ENCODE results near the gene CDC20B. TPM values are rescaled to one million over a fixed set of nuclear protein-coding genes. Genes with fewer than 3 reads are reported as not detected.

CDC20B gene, protein sequence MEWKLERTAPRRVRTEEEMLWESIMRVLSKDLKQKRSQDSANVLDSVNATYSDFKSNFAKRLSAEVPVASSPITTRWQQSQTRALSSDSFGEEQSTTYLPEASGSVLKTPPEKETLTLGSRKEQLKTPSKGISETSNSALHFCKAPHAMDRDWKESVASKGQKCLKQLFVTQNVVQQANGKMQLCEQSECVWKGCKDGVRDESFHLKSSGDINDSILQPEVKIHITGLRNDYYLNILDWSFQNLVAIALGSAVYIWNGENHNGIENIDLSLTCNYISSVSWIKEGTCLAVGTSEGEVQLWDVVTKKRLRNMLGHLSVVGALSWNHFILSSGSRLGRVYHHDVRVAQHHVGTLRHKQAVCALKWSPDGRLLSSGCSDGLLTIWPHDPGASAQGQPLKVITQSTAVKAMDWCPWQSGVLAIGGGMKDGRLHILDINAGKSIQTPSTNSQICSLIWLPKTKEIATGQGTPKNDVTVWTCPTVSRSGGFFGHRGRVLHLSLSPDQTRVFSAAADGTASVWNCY
- 1 to 10 TPM; 1.4 to 5.7 TPM for total RNA-seq
- under 1 TPM; 0.28 to 0.42 TPM for polyA plus RNA-seq
- long read RNA-seq, donor 1, partial matches to known transcripts = 7 of 32 reads
- long read RNA-seq, donor 1, other reads (novel, unspliced or antisense) = 23 of 32 reads
- long read RNA-seq, donor 2, partial matches to known transcripts = 0 of 12 reads
- long read RNA-seq, donor 2, other reads (novel, unspliced or antisense) = 11 of 12 reads
- long read RNA-seq, donor 3, partial matches to known transcripts = 26 of 33 reads
- long read RNA-seq, donor 3, other reads (novel, unspliced or antisense) = 7 of 33 reads
- long read RNA-seq, donor 4 = 0 reads
- long read RNA-seq, donor 5, partial matches to known transcripts = 26 of 52 reads
- long read RNA-seq, donor 5, other reads (novel, unspliced or antisense) = 23 of 52 reads

DNA sequence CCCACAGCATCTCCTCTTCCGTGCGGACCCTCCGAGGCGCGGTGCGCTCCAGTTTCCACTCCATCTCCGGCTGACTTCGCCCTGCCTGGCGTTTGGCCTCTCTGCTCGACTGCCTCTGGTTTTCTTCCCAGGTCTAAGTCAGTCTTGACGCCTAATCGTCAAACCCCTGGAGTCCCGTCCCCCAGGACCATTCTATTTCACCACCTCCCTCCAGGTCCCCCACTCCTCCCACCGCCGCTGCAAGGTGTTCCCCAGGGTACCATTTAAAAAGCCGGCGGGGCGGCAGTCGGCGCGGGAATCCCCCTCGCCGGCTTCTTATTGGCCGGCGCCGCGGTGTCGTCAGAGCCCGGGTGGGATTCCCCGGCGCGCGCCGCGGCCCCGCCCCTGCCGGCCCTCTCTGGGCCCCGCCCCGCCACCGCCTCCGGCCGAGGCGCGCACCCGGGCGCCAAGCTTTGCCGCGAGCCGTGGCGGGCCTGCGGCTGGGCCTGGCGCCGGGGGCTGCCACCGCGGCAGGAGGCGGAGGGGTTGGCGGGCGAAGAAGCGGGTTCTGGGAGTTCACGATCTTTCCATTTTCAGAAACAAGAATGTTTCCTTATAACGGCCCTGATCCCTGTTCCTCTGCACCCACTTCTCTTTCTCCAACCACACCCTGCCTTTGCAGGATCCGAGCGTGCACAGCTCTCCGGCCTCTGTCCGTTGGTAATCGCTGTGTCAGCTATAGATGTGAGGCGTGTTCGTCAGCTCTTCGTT, at the start of gene CDC20B:
CDC20B (minus strand) TSS at position 241 of the 750 bp plus-strand sequence; CDS start at position 64, 177 bp downstream.
- TF ChIP-seq, protein P1, sequence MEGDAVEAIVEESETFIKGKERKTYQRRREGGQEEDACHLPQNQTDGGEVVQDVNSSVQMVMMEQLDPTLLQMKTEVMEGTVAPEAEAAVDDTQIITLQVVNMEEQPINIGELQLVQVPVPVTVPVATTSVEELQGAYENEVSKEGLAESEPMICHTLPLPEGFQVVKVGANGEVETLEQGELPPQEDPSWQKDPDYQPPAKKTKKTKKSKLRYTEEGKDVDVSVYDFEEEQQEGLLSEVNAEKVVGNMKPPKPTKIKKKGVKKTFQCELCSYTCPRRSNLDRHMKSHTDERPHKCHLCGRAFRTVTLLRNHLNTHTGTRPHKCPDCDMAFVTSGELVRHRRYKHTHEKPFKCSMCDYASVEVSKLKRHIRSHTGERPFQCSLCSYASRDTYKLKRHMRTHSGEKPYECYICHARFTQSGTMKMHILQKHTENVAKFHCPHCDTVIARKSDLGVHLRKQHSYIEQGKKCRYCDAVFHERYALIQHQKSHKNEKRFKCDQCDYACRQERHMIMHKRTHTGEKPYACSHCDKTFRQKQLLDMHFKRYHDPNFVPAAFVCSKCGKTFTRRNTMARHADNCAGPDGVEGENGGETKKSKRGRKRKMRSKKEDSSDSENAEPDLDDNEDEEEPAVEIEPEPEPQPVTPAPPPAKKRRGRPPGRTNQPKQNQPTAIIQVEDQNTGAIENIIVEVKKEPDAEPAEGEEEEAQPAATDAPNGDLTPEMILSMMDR (IDR thresholded peaks at IDR 0.05; ENCODE audit: control extremely low read depth, extremely low read depth) = no peak
- peaks cover 0 to 31% (median 6%) of the 10 kb centered on the region in 5 donors for H3K4me1 ChIP-seq (ENCODE audit: control insufficient read depth in 5 of 5, insufficient read depth in 5 of 5, low read length in 5 of 5)
- no peaks in the 10 kb centered on the region for H3K36me3 ChIP-seq (ENCODE audit: control insufficient read depth in 4 of 4, insufficient read depth in 4 of 4, low read length in 4 of 4)
- peak within 1 kb of the TSS in 1 of 2 donors; percentile 42 for H3K9ac ChIP-seq (ENCODE audit: insufficient read depth in 1 of 2, low read length in 2 of 2)
- H3K27me3 ChIP-seq (ENCODE audit: control insufficient read depth in 3 of 3, insufficient read depth in 3 of 3, low read length in 2 of 3) = peaks cover 0 to 50% (median 44%) of the 10 kb centered on the region in 3 donors
- ATAC-seq (ENCODE audit: insufficient read depth, low FRiP score) (peak; percentile 88), DNase-seq (peak; percentile 80 to 85 (median 82))
- H3K4me3 ChIP-seq = peak within 1 kb of the TSS; percentile 32
- peaks cover 0 to 2% (median 0%) of the 10 kb centered on the region in 4 donors for H3K9me3 ChIP-seq (ENCODE audit: control insufficient read depth in 4 of 4, insufficient read depth in 3 of 4, low read length in 3 of 4)
- 1% methylated on average over 61 to 69 of the region's 69 CpGs for WGBS, 2 donors
- H3K27ac ChIP-seq (ENCODE audit: low read depth in 1 of 2, low read length in 1 of 2) = no peak within 1 kb of the TSS

DNA sequence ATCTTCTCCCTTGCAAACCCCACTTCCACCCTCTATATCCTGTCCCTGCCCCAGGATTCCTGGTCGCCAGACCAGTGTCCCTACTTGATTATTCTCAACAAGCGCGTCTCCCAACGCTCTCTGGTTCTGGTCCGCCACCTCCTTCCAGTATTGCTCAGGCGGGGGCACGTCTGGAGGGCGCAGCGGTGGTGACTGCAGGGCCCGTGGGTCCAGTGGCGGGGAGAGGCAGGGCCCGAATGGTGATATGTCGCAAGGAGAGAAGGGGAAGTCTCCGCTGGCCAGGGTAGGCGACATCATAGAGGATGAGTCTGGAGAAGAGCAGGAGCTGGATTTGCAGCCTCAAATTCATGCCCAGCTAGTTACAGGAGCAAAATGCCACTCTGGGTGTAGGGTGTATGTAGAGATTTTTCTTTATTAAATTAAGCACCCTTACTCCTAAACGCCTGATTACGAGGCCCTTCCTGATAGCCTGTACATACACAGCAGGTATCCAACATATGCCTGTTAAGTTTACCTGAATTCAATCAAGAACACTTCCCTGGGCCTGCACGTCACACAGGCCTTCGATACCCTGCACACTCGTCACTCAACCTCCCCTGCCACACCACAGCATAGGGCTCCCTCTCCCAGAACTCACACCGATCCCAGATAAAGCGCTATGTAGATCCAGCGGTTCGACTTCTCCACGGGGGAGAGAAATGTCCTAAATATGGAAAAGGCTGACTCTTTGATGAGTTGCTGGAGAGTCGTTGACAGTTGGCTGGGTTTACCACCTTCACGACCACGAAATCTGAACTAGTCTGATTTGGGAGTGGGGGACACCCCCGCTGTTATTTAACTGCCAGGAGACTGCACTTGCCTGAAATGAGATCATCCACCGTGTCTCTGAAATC, 49.4 kb upstream of the CDC20B start:
- Histone ChIP-seq H3K27ac (ENCODE audit: low read depth in 1 of 2, low read length in 1 of 2) (no peak overlapping the region), H3K27me3 (ENCODE audit: control insufficient read depth in 3 of 3, insufficient read depth in 3 of 3, low read length in 2 of 3) (peaks cover 6 to 89% (median 87%) of the 10 kb centered on the region in 3 donors)
- peak in 1 of 3 donors; percentile 17 for DNase-seq

More for the DNA sequence above, 49.4 kb upstream of the CDC20B start:
- H3K9ac ChIP-seq (ENCODE audit: insufficient read depth in 1 of 2, low read length in 2 of 2) = no peak overlapping the region
- H3K36me3 ChIP-seq (ENCODE audit: control insufficient read depth in 4 of 4, insufficient read depth in 4 of 4, low read length in 4 of 4) = no peaks in the 10 kb centered on the region
- ATAC-seq (ENCODE audit: insufficient read depth, low FRiP score) = no peak
- no peak overlapping the region for H3K4me3 ChIP-seq
- 12 to 21% methylated on average over 30 of the region's 30 CpGs for WGBS, 2 donors
- peaks cover 0 to 13% (median 0%) of the 10 kb centered on the region in 4 donors for H3K9me3 ChIP-seq (ENCODE audit: control insufficient read depth in 4 of 4, insufficient read depth in 3 of 4, low read length in 3 of 4)
- peaks cover 0 to 32% (median 14%) of the 10 kb centered on the region in 5 donors for H3K4me1 ChIP-seq (ENCODE audit: control insufficient read depth in 5 of 5, insufficient read depth in 5 of 5, low read length in 5 of 5)
- TF ChIP-seq, protein P1 (IDR thresholded peaks at IDR 0.05; ENCODE audit: control extremely low read depth, extremely low read depth) = no peak
